ENCODE measurements around the gene MTCL1.

DNA sequence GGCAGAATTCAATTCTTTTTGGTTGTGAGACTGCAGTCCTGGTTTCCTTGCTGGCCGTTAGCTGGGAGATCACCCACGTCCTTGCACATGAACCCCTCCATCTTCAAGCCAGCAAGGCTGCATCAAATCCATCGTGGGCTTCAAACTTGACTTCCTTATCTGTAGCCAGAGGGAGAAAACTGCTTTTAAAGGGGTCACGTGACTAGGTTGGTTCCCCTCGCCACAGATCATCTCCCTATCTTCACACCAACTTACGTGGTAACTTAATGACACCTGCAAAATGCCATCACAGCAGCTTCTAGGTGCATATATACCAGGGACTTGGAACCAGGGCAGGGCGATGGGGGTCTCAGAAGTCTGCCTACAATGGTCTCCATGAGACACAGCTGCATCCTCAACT lies 169.5 kb downstream of the MTCL1 start:
- TF ChIP-seq, protein P1, sequence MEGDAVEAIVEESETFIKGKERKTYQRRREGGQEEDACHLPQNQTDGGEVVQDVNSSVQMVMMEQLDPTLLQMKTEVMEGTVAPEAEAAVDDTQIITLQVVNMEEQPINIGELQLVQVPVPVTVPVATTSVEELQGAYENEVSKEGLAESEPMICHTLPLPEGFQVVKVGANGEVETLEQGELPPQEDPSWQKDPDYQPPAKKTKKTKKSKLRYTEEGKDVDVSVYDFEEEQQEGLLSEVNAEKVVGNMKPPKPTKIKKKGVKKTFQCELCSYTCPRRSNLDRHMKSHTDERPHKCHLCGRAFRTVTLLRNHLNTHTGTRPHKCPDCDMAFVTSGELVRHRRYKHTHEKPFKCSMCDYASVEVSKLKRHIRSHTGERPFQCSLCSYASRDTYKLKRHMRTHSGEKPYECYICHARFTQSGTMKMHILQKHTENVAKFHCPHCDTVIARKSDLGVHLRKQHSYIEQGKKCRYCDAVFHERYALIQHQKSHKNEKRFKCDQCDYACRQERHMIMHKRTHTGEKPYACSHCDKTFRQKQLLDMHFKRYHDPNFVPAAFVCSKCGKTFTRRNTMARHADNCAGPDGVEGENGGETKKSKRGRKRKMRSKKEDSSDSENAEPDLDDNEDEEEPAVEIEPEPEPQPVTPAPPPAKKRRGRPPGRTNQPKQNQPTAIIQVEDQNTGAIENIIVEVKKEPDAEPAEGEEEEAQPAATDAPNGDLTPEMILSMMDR (conservative IDR thresholded peaks at IDR 0.05), result no peak
- no peak for TF ChIP-seq ZFX (IDR thresholded peaks at IDR 0.05)
